ENCODE results near the gene C22orf39. TPM values are rescaled to one million over a fixed set of nuclear protein-coding genes. Genes with fewer than 3 reads are reported as not detected.

The C22orf39 gene
- total and polyA plus RNA-seq, 10 of the 15 experiments (the other 5 are each of a cell fraction or from before 2014, with no cell fraction given): 6.7 to 47.0 (median 26.5) TPM

DNA sequence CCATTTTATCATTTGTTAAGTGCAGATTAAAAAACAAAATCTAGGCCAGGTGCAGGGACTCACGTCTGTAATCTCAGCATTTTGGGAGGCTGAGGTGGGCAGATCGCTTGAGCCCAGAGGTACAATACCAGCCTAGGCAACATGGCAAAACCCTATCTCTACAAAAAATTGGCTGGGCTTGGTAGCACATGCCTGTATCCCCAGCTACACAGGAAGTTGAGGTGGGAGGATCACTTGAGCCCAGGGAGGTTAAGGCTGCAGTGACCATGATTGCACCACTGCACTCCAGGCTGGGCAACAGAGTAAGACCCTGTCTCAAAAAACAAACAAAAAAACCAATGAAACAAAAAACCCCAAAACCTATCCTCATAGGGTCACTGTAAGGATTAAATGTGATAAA is 48.9 kb downstream of the C22orf39 start:
- DNase-seq (ENCODE audit: low read depth, low spot score) (no peak), ATAC-seq (no peak), FAIRE-seq (no peak)
- Histone ChIP-seq H4K20me1 (ENCODE audit: control insufficient read depth, insufficient read depth) (no peaks in the 10 kb centered on the region), H2AFZ (ENCODE audit: control insufficient read depth, low read depth, low read length) (no peak overlapping the region), H3K27ac (ENCODE audit: control insufficient read depth, insufficient read depth) (no peak overlapping the region), H3K9me3 (replicated peaks; ENCODE audit: control insufficient read depth, insufficient read depth, low read length) (no peaks in the 10 kb centered on the region), H3K36me3 (ENCODE audit: control insufficient read depth in 2 of 2, insufficient read depth in 2 of 2, low read length in 1 of 2) (peaks cover 13 to 25% of the 10 kb centered on the region in 2 experiments; a peak in 3 of 4 replicates), H3K9ac (ENCODE audit: control insufficient read depth, insufficient read depth, low read length) (no peak overlapping the region), H3K79me2 (ENCODE audit: control insufficient read depth, insufficient read depth, low read length) (no peaks in the 10 kb centered on the region), H3K27me3 (replicated peaks in 1 of 2; ENCODE audit: control insufficient read depth in 2 of 2, insufficient read depth in 2 of 2, low read length in 1 of 2) (no peaks in the 10 kb centered on the region), H3K4me3 (no peak overlapping the region), H3K4me1 (ENCODE audit: control insufficient read depth, insufficient read depth, low read length) (no peaks in the 10 kb centered on the region), H3K4me2 (ENCODE audit: control insufficient read depth, insufficient read depth) (no peak overlapping the region)
- WGBS (ENCODE audit: insufficient coverage, insufficient replicate concordance, low lambda C conversion rate, missing lambda C conversion rate): 76% methylated on average over 2 of the region's 2 CpGs
- in situ Hi-C loops (cut with MboI): no loop called here
- RAD21 ChIA-PET (ENCODE audit: unreplicated experiment): no interaction called here
- POLR2A ChIA-PET: interaction anchor here (0.6 kb wide), 1 partner anchor 53 kb away, joined by 5 read pairs; no protein-coding TSS in a partner anchor
- CTCF ChIA-PET: no interaction called here
- no TSS peak for BruUV-seq (replicated peaks)
- intact Hi-C loops (cut with micrococcal nuclease; ENCODE audit: unreplicated experiment): no loop called here
- SMC1A ChIA-PET (ENCODE audit: uncharacterized antibody, unreplicated experiment): no interaction called here
- TF ChIP-seq IRF4 (IDR thresholded peaks at IDR 0.05; ENCODE audit: low read depth, low read length) (no peak), TCF7 (IDR thresholded peaks at IDR 0.05; ENCODE audit: borderline replicate concordance) (no peak), SPI1 (IDR thresholded peaks at IDR 0.05; ENCODE audit: borderline replicate concordance, insufficient read depth, low read depth, low read length) (no peak), NR2C2 (IDR thresholded peaks at IDR 0.05; ENCODE audit: borderline replicate concordance, control insufficient read depth, insufficient read length, low read depth) (no peak), NR2F1 (conservative IDR thresholded peaks at IDR 0.05) (no peak), PML (IDR thresholded peaks at IDR 0.05; ENCODE audit: low read length) (no peak), NFIC (IDR thresholded peaks at IDR 0.05; ENCODE audit: low read depth, low read length) (no peak), SIN3A (IDR thresholded peaks at IDR 0.05; ENCODE audit: low read depth, low read length) (no peak), NFYA (IDR thresholded peaks at IDR 0.05; ENCODE audit: borderline replicate concordance, low read depth, low read length) (no peak), GABPA (IDR thresholded peaks at IDR 0.05; ENCODE audit: low read depth) (no peak), ZNF274 (IDR thresholded peaks at IDR 0.05; ENCODE audit: insufficient read depth, insufficient read length) (no peak)
- TF ChIP-seq, protein P1, sequence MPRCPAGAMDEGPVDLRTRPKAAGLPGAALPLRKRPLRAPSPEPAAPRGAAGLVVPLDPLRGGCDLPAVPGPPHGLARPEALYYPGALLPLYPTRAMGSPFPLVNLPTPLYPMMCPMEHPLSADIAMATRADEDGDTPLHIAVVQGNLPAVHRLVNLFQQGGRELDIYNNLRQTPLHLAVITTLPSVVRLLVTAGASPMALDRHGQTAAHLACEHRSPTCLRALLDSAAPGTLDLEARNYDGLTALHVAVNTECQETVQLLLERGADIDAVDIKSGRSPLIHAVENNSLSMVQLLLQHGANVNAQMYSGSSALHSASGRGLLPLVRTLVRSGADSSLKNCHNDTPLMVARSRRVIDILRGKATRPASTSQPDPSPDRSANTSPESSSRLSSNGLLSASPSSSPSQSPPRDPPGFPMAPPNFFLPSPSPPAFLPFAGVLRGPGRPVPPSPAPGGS (IDR thresholded peaks at IDR 0.05; ENCODE audit: borderline replicate concordance, insufficient read depth, low read depth, low read length, poor library complexity, severe bottlenecking): no peak
- TF ChIP-seq, protein P2, sequence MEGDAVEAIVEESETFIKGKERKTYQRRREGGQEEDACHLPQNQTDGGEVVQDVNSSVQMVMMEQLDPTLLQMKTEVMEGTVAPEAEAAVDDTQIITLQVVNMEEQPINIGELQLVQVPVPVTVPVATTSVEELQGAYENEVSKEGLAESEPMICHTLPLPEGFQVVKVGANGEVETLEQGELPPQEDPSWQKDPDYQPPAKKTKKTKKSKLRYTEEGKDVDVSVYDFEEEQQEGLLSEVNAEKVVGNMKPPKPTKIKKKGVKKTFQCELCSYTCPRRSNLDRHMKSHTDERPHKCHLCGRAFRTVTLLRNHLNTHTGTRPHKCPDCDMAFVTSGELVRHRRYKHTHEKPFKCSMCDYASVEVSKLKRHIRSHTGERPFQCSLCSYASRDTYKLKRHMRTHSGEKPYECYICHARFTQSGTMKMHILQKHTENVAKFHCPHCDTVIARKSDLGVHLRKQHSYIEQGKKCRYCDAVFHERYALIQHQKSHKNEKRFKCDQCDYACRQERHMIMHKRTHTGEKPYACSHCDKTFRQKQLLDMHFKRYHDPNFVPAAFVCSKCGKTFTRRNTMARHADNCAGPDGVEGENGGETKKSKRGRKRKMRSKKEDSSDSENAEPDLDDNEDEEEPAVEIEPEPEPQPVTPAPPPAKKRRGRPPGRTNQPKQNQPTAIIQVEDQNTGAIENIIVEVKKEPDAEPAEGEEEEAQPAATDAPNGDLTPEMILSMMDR (IDR thresholded peaks at IDR 0.05 in 2 of 3, conservative IDR thresholded peaks at IDR 0.05 in 1 of 3; ENCODE audit: control insufficient read depth in 2 of 3, extremely low read depth in 1 of 3, insufficient read depth in 1 of 3, low read depth in 3 of 3, low read length in 3 of 3): no peak
- TF ChIP-seq, protein P3, sequence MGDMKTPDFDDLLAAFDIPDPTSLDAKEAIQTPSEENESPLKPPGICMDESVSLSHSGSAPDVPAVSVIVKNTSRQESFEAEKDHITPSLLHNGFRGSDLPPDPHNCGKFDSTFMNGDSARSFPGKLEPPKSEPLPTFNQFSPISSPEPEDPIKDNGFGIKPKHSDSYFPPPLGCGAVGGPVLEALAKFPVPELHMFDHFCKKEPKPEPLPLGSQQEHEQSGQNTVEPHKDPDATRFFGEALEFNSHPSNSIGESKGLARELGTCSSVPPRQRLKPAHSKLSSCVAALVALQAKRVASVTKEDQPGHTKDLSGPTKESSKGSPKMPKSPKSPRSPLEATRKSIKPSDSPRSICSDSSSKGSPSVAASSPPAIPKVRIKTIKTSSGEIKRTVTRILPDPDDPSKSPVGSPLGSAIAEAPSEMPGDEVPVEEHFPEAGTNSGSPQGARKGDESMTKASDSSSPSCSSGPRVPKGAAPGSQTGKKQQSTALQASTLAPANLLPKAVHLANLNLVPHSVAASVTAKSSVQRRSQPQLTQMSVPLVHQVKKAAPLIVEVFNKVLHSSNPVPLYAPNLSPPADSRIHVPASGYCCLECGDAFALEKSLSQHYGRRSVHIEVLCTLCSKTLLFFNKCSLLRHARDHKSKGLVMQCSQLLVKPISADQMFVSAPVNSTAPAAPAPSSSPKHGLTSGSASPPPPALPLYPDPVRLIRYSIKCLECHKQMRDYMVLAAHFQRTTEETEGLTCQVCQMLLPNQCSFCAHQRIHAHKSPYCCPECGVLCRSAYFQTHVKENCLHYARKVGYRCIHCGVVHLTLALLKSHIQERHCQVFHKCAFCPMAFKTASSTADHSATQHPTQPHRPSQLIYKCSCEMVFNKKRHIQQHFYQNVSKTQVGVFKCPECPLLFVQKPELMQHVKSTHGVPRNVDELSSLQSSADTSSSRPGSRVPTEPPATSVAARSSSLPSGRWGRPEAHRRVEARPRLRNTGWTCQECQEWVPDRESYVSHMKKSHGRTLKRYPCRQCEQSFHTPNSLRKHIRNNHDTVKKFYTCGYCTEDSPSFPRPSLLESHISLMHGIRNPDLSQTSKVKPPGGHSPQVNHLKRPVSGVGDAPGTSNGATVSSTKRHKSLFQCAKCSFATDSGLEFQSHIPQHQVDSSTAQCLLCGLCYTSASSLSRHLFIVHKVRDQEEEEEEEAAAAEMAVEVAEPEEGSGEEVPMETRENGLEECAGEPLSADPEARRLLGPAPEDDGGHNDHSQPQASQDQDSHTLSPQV (IDR thresholded peaks at IDR 0.05): no peak
- TF ChIP-seq, protein P4, sequence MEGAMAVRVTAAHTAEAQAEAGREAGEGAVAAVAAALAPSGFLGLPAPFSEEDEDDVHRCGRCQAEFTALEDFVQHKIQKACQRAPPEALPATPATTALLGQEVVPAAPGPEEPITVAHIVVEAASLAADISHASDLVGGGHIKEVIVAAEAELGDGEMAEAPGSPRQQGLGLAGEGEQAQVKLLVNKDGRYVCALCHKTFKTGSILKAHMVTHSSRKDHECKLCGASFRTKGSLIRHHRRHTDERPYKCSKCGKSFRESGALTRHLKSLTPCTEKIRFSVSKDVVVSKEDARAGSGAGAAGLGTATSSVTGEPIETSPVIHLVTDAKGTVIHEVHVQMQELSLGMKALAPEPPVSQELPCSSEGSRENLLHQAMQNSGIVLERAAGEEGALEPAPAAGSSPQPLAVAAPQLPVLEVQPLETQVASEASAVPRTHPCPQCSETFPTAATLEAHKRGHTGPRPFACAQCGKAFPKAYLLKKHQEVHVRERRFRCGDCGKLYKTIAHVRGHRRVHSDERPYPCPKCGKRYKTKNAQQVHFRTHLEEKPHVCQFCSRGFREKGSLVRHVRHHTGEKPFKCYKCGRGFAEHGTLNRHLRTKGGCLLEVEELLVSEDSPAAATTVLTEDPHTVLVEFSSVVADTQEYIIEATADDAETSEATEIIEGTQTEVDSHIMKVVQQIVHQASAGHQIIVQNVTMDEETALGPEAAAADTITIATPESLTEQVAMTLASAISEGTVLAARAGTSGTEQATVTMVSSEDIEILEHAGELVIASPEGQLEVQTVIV (IDR thresholded peaks at IDR 0.05; ENCODE audit: borderline replicate concordance, partially characterized antibody): no peak
